HuH-7 (cell line): ENCODE measurements around the gene MYO9A.

ENCODE experiments used
- DNase-seq: peaks from one replicate; pipeline ENCODE4 v3.0.0; 2011; ENCODE audit warnings: low spot score

Gene MYO9A

DNA sequence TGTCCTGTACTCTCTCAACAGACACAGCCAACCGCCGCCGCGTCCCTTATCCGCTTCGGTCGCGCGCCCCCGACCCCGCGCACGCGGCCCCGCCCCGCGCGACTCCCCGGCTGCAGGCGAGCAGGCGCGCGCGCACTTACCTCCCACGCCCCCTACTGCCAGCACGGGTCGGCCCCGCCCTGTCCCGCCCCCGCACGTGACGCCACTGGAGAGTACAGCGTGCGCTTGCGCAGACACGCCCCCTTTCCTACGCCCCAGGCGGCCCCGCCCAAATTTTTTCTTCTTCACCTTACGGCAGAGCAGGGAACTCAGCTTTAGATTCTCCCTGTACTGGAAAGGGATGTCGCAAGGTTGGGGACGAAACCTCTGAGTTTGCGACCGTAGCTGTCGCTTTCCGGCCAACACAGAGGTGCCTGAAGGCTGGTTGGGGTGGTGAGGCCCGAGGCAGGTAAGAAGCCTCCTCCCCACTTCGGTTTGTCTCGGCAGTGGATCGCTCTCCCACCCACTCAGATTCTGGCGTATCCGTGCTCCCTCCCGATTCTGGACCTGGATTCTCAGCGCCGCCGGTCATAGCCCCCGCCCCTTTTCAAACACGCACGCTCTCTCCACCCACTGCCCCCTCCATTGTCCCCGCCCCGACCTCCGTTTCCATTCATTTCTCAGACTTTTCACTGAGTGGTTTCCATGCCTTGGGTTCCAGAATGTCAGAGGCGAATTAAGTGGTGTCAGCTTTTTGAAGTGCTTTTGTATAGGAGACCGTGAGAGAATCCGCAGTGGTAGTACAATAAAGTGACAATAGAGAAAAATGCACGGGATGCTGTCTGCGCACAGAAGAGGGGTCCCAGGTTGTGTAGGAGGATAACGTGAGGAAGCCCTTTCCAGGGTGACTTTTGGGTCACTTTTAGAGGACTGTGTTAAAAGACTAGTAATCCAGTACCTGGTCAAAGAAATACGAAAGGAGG lies at the start of gene MYO9A, which contains the start of gene SENP8:
Gene MYO9A (minus strand): TSS at position 134 of the 962 bp plus-strand sequence. CDS start 71,587 bp downstream, outside the sequence.
Gene SENP8 (plus strand): TSS at position 387 of the 962 bp plus-strand sequence. CDS start 21,221 bp downstream, outside the sequence.
- peak; percentile 96 for DNase-seq

DNA sequence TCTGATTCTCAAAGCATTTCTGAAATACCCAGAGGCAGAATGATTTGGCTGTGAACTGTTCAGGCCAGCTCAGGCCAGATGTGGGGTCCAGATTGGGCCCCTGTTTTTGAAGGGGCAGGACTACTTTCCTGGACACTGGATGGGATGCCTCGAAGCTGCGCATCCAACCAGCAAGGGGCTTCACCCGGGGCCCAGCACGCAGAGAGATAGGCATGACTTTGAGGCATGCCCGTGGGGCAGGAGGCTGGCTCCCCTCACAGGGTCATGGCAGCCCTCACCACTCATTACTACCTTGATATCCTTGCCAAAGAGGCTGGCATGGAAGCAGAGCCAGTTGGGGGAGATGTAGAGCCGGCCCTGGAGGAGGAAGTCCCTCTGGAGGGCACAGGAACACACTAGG lies 49.5 kb upstream of the MYO9A start:
- DNase-seq = no peak

GRCh38 chr15:72166716-72167417 lies 48.9 kb upstream of the MYO9A start:
- no peak for DNase-seq

DNA sequence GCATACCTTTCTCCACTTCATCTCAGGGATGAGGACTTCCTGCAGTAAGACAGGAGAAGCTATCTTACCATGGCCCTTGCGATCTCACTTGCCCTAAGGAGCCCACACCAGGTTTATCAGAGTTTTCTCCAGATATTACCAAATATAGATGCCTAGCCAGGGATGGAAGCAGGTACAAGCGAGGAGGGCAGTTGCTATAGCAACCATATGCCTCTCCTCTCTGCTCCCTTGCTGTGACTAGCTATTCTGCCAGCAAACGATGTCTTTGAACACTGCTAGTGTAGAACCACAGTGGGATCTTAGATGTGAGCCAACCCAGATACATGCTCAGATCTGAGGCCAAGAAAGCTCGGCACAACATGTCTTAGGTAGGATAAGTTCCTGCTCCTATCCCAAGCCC lies 45.8 kb upstream of the MYO9A start:
- no peak for DNase-seq

DNA sequence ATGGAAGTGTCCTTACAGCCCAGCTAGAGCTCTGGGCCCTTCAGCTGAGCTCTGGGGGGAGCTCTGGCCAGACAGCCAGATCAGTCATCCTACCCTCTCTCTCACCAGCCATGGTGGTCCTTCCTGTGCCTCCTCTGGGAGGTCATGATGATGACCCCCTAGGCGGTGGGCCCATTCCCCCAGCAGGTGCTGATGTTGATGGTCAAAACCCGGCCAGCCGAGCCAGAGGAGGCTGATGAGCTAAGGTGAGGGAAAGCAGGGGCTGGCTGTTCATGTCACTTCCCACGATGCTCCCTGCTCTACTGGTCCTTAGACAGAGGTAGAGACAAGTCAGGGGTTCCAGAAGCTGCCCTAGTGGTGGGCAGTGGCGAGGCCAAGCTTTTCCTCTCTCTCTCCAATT lies 44.6 kb upstream of the MYO9A start:
- no peak for DNase-seq

DNA sequence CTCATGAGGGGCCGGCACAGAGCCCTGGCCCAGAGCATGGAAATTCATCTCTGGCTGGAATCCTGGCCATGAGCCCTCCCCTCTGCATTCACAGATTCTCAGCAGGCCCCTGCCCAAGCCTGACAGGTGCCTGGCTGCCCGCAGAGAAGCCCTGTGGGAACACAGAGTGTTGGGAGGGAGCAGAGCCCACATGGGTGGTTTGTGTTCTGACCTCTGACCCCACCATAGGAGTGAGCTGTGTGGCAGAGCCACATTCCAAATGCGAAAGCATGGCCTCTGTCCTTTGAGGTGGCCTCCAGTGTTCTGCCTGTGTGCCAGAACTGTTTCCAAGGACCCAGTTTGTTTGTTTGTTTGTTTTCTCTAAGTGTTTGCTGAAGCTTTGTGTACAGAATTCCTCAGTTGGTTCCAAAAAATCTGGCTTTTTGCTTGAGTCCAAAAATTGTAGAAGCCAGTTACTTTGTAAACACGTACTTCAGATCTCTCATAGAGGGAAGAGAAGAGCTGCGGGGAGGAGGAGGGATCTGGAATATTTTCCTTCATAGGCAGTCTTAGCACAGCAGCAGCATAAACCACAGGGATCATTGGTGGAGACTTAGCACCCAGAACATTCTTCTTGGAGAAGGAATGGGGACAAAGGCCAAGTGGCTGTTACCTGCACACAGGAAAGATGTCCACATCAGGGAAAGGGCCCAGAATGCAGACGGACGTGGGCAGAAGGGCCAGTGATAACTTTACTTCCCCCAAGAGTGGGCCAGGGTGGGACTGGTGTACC lies 43.6 kb upstream of the MYO9A start:
- no peak for DNase-seq

DNA sequence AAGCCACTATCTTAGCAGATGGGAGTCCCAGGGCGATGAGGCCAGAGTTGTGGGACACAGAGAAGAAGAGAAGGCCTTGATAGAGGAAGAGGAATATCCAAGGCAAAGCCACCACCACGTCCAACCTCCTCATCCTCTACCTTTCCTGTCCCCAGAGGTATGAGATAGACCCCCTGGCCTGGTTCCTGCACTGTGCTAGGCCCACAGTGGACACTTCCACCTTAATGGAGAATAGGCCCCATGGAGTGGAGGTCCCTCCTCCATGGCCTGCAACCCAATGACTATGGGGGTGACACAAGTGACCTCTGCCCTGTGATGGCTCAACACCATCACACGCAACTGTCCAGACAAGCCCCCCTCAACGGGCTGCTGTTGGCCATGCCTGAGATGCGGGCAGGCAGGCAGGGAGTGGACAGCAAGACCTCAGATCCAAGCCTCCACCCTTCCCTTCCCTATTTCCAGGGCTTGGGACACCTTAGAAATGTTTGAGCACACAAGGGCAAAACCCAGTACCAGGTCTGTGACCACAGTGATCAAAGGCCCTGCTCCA lies 42.8 kb upstream of the MYO9A start:
- no peak for DNase-seq

GRCh38 chr15:72156928-72157327 lies 39.0 kb upstream of the MYO9A start:
- DNase-seq = no peak

- peak; percentile 81 for DNase-seq
These were observed 38.0 kb upstream of the MYO9A start for GRCh38 chr15:72155635-72156616.

GRCh38 chr15:72155003-72155621 lies 37.2 kb upstream of the MYO9A start:
- no peak for DNase-seq

DNA sequence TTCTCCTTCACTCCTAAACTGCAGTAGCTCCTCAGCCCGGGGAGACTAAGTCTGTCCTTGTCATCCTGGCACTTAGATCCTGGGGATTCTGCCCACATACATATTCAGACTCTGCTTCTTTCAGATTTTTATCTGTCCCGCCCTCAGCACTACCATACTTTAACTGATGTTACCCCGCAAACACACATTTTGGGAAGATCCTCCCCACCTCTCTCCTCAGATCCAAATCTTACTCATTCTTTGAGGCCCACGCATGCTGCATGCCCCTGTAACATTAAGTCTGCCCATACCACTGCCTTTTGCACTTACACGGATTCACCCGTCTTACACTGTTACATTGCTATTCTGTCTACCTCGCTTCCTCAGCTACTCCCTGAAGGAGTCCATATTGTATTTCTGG lies 36.4 kb upstream of the MYO9A start:
- no peak for DNase-seq

GRCh38 chr15:72153269-72154000 lies 35.5 kb upstream of the MYO9A start:
- no peak for DNase-seq

GRCh38 chr15:72147418-72147817 lies 29.5 kb upstream of the MYO9A start:
- DNase-seq = no peak

DNA sequence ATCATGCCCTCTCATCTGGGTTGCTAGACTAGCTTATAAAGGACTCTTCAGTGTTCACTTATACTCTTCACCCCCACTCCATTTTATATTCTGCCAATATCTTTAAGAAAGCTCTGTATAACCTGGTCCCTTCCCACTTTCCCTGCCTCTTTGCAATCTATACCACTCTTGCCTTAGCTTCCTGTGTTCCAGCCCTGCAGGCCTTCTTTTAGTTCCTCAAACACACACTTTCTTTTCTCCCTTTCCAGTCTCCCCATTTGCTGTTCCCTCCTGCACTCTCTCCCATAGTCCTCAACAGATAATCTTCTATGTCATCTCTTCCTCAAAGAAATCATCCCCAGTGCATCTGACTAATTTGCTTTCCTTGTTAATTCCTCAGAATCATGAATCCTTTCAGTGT lies 29.0 kb upstream of the MYO9A start:
- DNase-seq = no peak

DNA sequence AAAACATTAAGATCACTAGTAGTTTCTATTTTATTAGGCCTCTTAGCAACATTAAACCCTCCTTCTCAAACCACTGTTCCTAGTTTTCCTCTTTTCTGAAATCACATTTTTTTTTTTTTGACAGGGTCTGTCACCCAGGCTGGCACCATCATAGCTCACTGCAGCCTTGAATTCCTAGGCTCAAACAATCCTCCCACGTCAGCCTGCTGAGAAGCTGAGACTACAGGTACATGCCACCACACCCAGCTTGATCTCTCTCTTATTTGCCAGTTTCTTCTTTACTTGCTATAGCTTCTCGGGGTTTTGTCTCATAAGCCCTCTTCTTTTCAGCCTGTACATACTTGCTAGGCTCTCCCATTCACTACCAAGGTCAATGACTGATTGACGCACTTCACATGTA lies 28.3 kb upstream of the MYO9A start:
- DNase-seq = no peak

GRCh38 chr15:72141171-72142084 lies 23.5 kb upstream of the MYO9A start:
- DNase-seq = peak; percentile 39

DNA sequence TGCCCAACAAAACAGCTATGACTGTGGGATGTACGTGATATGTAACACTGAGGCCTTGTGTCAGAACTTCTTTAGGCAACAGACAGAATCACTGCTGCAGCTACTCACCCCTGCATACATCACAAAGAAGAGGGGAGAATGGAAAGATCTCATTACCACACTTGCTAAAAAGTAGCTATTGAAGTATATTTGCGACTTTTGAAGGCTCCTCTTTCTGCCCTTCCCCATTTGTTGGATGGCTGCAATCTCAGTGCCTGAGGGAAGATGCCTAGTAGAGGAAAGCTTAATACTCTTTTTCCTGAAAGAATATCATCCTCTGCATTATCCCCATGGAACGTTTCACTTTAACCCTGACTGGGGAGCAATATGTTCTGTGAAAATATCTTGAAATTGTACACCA lies 22.1 kb upstream of the MYO9A start:
- DNase-seq = no peak

GRCh38 chr15:72139667-72140066 lies 21.7 kb upstream of the MYO9A start:
- no peak for DNase-seq
